ENCODE data around the gene C1QTNF1. TPM values are rescaled to one million over a fixed set of nuclear protein-coding genes. Genes with fewer than 3 reads are reported as not detected.
"Not testable (repeated sequence)": the region's sequence is repeated elsewhere in the genome, so short reads cannot be mapped to it uniquely, and the experiment has no call there.

C1QTNF1 gene
- total RNA-seq, 3 donors from 2014 or later (not counting 1 experiment from before 2014, with no cell fraction given), result 0.20 to 0.28 TPM; not detected in 1

DNA sequence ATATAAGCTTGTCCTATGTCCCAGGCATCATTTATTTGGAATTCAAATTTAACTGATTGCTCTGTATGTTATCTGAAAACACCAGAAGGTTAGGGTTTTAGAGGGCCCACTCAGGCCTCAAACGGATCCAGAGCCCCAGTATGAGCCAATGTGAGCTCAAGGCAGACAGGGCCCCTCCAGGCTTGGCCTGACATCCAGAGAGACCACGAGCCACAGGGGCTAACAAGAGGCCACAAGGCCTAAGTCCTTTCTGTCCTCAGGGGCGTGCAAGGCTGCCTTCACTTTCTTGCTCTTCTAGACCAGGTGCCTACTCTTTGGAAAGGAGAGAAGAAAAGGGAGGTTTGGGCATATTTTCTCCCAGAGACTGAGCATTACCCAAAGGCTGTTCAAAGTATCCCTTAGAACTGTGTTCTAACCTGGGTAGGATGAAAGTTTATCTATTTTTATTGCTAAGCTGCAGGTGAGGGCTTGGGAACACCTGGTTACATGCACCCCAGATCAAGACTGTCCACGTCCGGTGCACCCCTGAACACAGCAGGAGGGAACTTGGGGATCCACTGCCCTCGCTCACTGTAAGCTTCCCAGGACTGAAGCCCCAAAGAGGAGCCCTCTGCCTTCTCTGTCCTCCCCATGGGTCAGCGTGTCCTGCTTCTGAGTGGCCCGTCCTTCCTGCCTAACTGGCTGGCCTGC is 49.2 kb downstream of the C1QTNF1 start:
- TF ChIP-seq, protein P1, sequence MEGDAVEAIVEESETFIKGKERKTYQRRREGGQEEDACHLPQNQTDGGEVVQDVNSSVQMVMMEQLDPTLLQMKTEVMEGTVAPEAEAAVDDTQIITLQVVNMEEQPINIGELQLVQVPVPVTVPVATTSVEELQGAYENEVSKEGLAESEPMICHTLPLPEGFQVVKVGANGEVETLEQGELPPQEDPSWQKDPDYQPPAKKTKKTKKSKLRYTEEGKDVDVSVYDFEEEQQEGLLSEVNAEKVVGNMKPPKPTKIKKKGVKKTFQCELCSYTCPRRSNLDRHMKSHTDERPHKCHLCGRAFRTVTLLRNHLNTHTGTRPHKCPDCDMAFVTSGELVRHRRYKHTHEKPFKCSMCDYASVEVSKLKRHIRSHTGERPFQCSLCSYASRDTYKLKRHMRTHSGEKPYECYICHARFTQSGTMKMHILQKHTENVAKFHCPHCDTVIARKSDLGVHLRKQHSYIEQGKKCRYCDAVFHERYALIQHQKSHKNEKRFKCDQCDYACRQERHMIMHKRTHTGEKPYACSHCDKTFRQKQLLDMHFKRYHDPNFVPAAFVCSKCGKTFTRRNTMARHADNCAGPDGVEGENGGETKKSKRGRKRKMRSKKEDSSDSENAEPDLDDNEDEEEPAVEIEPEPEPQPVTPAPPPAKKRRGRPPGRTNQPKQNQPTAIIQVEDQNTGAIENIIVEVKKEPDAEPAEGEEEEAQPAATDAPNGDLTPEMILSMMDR (IDR thresholded peaks at IDR 0.05), result no peak
- peaks cover 23% of the 10 kb centered on the region for H3K4me1 ChIP-seq (ENCODE audit: control insufficient read depth, insufficient read depth, low read length)
- Mint-ChIP-seq H3K9me3 (no peaks in the 10 kb centered on the region), H3K27ac (no peak overlapping the region), H3K27me3 (ENCODE audit: low read depth in 2 of 2) (peaks cover 0 to 3% of the 10 kb centered on the region in 2 donors), H3K4me3 (no peak overlapping the region), H3K4me1 (peaks cover 10 to 21% of the 10 kb centered on the region in 2 donors), H3K36me3 (no peaks in the 10 kb centered on the region)
- H3K4me3 ChIP-seq (ENCODE audit: low read length), result no peak overlapping the region
- intact Hi-C loops (cut with micrococcal nuclease), result no loop called here
- DNase-seq (no peak), ATAC-seq (no peak)
- WGBS (ENCODE audit: insufficient coverage), result 91% methylated on average over 8 of the region's 8 CpGs
- no peak overlapping the region for H3K27ac ChIP-seq (ENCODE audit: low read length)
- no peaks in the 10 kb centered on the region for H3K36me3 ChIP-seq (ENCODE audit: control insufficient read depth, insufficient read depth, low read length)
- H3K9me3 ChIP-seq (ENCODE audit: control insufficient read depth, insufficient read depth, low read length), result no peaks in the 10 kb centered on the region
- H3K27me3 ChIP-seq (ENCODE audit: control insufficient read depth, insufficient read depth, low read length), result no peaks in the 10 kb centered on the region

DNA sequence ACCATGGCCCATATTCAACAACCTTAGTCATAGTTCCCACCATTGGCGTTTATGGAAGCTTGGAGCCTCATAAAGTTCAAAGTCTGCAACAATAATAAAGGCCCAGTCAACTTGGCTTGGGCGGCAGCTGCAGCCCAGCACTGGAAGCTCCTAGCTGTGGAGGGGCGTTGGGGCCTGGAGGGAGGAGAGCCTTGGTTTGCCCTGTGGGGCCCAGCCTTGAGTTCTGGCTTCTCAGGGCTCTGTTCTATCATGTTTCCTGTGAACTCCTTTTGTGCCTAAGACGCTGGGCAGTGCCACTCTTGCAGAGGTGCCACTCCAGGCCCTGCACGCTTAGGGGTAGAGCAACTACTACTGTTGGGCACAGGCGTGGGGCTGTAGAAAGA is 49.7 kb downstream of the C1QTNF1 start:
- DNase-seq, result no peak

DNA sequence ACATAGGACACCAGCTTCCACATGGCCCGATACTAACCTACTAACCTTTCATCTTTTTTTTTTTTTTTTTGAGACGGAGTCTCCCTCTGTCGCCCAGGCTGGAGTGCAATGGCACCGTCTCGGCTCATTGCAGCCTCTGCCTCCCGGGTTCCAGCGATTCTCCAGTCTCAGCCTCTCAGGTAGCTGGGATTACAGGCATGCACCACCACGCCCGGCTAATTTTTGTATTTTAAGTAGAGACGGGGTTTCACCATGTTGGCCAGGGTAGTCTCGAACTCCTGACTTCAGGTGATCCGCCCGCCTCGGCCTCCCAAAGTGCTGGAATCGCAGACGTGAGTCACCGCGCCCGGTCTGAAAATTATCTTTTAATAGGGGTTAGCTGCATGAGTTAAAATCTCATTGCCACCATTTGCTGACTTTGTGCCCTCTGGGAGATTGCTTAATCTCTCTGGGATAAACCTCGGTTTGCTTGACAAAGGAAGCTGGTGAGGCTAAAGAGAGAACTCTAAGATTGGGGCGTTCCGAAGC is 50.2 kb downstream of the C1QTNF1 start:
- H3K36me3 Mint-ChIP-seq; H3K36me3 ChIP-seq (ENCODE audit: control insufficient read depth, insufficient read depth, low read length); H3K27ac ChIP-seq (ENCODE audit: low read length); H3K27me3 Mint-ChIP-seq (ENCODE audit: low read depth in 2 of 2); H3K9me3 Mint-ChIP-seq; ATAC-seq; H3K9me3 ChIP-seq (ENCODE audit: control insufficient read depth, insufficient read depth, low read length); DNase-seq; H3K27me3 ChIP-seq (ENCODE audit: control insufficient read depth, insufficient read depth, low read length): not testable (repeated sequence)
- peaks cover 10 to 21% of the 10 kb centered on the region in 2 donors for H3K4me1 Mint-ChIP-seq
- intact Hi-C loops (cut with micrococcal nuclease), result loop anchor here (1.0 to 2.0 kb wide), 2 partner anchors 15 to 65 kb away; partner anchors contain the start of gene CANT1
- H3K4me3 ChIP-seq (ENCODE audit: low read length), result peak overlapping the region; percentile 2
- H3K27ac Mint-ChIP-seq, result peak overlapping the region; percentile 75 to 91
- H3K4me3 Mint-ChIP-seq, result peak overlapping the region; percentile 81
- WGBS (ENCODE audit: insufficient coverage), result 81% methylated on average over 22 of the region's 22 CpGs
- H3K4me1 ChIP-seq (ENCODE audit: control insufficient read depth, insufficient read depth, low read length), result peaks cover 23% of the 10 kb centered on the region

More for the DNA sequence above, 49.7 kb downstream of the C1QTNF1 start:
- no peaks in the 10 kb centered on the region for H3K27me3 ChIP-seq (ENCODE audit: control insufficient read depth, insufficient read depth, low read length)
- intact Hi-C loops (cut with micrococcal nuclease), result loop anchor here (1.0 to 2.0 kb wide), 2 partner anchors 15 to 64 kb away; partner anchors contain the start of gene CANT1
- Mint-ChIP-seq H3K4me1 (peaks cover 10 to 21% of the 10 kb centered on the region in 2 donors), H3K9me3 (no peaks in the 10 kb centered on the region), H3K36me3 (no peaks in the 10 kb centered on the region), H3K27ac (no peak overlapping the region), H3K27me3 (ENCODE audit: low read depth in 2 of 2) (peaks cover 0 to 3% of the 10 kb centered on the region in 2 donors), H3K4me3 (no peak overlapping the region)
- no peaks in the 10 kb centered on the region for H3K9me3 ChIP-seq (ENCODE audit: control insufficient read depth, insufficient read depth, low read length)
- no peaks in the 10 kb centered on the region for H3K36me3 ChIP-seq (ENCODE audit: control insufficient read depth, insufficient read depth, low read length)
- WGBS (ENCODE audit: insufficient coverage), result 98% methylated on average over 6 of the region's 6 CpGs
- ATAC-seq, result no peak
- peaks cover 23% of the 10 kb centered on the region for H3K4me1 ChIP-seq (ENCODE audit: control insufficient read depth, insufficient read depth, low read length)
- TF ChIP-seq, protein P1 (IDR thresholded peaks at IDR 0.05), result no peak
- no peak overlapping the region for H3K27ac ChIP-seq (ENCODE audit: low read length)
- no peak overlapping the region for H3K4me3 ChIP-seq (ENCODE audit: low read length)

DNA sequence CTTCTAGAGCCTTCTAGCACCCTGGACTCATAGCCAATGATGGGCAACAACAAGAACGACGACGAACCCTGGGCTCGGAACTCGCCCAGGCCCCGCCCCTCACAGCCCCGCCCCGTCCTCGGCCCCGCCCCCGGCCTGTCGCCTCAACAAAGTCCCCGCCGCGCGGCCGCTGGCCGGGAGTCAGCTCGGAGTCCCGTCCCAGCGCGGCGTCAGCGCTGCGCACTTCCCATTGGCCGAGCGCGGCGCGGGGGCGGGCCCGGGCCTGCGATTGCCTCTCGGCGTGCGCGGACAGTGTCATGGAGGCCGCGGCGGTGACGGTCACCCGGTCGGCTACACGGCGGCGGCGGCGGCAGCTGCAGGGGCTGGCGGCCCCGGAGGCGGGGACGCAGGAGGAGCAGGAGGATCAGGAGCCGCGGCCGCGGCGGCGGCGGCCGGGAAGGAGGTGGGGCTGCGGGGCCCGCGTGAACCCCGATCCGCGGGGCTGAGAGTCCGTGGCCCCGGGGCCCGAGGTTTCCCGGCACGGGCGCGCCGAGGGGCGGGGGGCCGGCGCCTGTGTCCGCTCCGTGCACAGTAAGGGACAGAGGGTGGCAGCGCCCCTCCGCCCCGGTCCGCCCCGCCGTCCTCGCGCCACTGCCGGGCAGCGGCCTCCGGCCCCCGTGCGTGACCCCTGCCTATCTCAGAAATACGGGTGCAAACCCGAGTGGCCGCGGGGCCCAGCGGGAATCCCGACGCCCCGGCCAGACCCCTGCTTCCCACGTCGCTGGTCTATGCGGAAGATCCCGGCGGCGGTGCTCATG is 50.9 kb downstream of the C1QTNF1 start, which contains the start of gene ENGASE:
TSS of gene ENGASE (plus strand) at position 176 of the 797 bp plus-strand sequence. CDS start at position 297, 121 bp downstream.
- Mint-ChIP-seq H3K4me1 (peaks cover 10 to 21% of the 10 kb centered on the region in 2 donors), H3K4me3 (peak within 1 kb of the TSS; percentile 88), H3K27ac (peak within 1 kb of the TSS; percentile 75 to 91), H3K9me3 (no peaks in the 10 kb centered on the region), H3K27me3 (ENCODE audit: low read depth in 2 of 2) (peaks cover 0 to 3% of the 10 kb centered on the region in 2 donors), H3K36me3 (no peaks in the 10 kb centered on the region)
- ATAC-seq (peak; percentile 95 to 98 (median 95)), DNase-seq (peak; percentile 93 to 95)
- under 1% methylated on average over 106 of the region's 106 CpGs for WGBS (ENCODE audit: insufficient coverage)
- Histone ChIP-seq H3K27me3 (ENCODE audit: control insufficient read depth, insufficient read depth, low read length) (no peaks in the 10 kb centered on the region), H3K36me3 (ENCODE audit: control insufficient read depth, insufficient read depth, low read length) (peaks cover 4% of the 10 kb centered on the region), H3K27ac (ENCODE audit: low read length) (peak within 1 kb of the TSS; percentile 54), H3K4me3 (ENCODE audit: low read length) (peak within 1 kb of the TSS; percentile 38), H3K9me3 (ENCODE audit: control insufficient read depth, insufficient read depth, low read length) (no peaks in the 10 kb centered on the region), H3K4me1 (ENCODE audit: control insufficient read depth, insufficient read depth, low read length) (peaks cover 23% of the 10 kb centered on the region)
- intact Hi-C loops (cut with micrococcal nuclease), result loop anchor here (1.0 to 2.0 kb wide), 2 partner anchors 16 to 66 kb away; partner anchors contain the start of gene CANT1
- TF ChIP-seq, protein P1 (IDR thresholded peaks at IDR 0.05), result no peak
